T-helper 17 cell (primary cell): ENCODE measurements around the gene LMF1. TPM values are rescaled to one million over a fixed set of nuclear protein-coding genes. Genes with fewer than 3 reads are reported as not detected.

Source experiments
- ATAC-seq: fragments of 150-1000 bp; cut with Tn5 transposase; 2 replicates; pipeline ENCODE4 v1.10.0; 2021; ENCODE audit warnings: mild to moderate bottlenecking, moderate library complexity
- DNase-seq, 3 donors: peaks; one replicate each; pipeline versions ENCODE4 v3.0.0 to v3.0.0-alpha.2; 2020 to 2021
- H3K9me3 ChIP-seq: one replicate; pipeline ENCODE4 v1.7.0; 2013; ENCODE audit warnings: low read length, mild to moderate bottlenecking; ENCODE audit not compliant: control insufficient read depth, poor library complexity, severe bottlenecking
- H3K27ac Mint-ChIP-seq: one replicate; pipeline ENCODE4 v1.8.0; 2022; ENCODE audit warnings: mild to moderate bottlenecking, moderate library complexity, mixed read lengths
- H3K27me3 Mint-ChIP-seq: one replicate; pipeline ENCODE4 v1.8.0; 2022; ENCODE audit warnings: mixed read lengths
- H3K36me3 Mint-ChIP-seq: one replicate; pipeline ENCODE4 v1.8.0; 2022; ENCODE audit warnings: low read depth, mixed read lengths
- H3K4me1 Mint-ChIP-seq: one replicate; pipeline ENCODE4 v1.8.0; 2022; ENCODE audit warnings: mild to moderate bottlenecking, mixed read lengths
- H3K4me3 Mint-ChIP-seq: one replicate; pipeline ENCODE4 v1.8.0; 2022; ENCODE audit warnings: mild to moderate bottlenecking, moderate library complexity, mixed read lengths
- total RNA-seq, 4 donors: library from RNA in 2 of 4; stranded (reverse) in 2 of 4; gene quantifications; one replicate each; pipeline ENCODE4 v1.2.3 and lab custom pipeline; 2022 to 2026

Gene LMF1
- total RNA-seq, 2 donors from 2014 or later = 44.4 to 45.6 TPM

GRCh38 chr16:938752-939151, 32.0 kb downstream of the LMF1 start:
- no peaks in the 10 kb centered on the region for H3K9me3 ChIP-seq
- peaks cover 4% of the 10 kb centered on the region for H3K36me3 Mint-ChIP-seq
- no peak for ATAC-seq
- H3K27ac Mint-ChIP-seq = no peak overlapping the region
- no peaks in the 10 kb centered on the region for H3K27me3 Mint-ChIP-seq
- no peak overlapping the region for H3K4me3 Mint-ChIP-seq
- peaks cover 4% of the 10 kb centered on the region for H3K4me1 Mint-ChIP-seq
- DNase-seq = no peak

- peaks cover 4% of the 10 kb centered on the region for H3K4me1 Mint-ChIP-seq
- no peak overlapping the region for H3K4me3 Mint-ChIP-seq
- no peak for DNase-seq
- H3K9me3 ChIP-seq = no peaks in the 10 kb centered on the region
- peaks cover 2% of the 10 kb centered on the region for H3K36me3 Mint-ChIP-seq
- H3K27me3 Mint-ChIP-seq = no peaks in the 10 kb centered on the region
- no peak overlapping the region for H3K27ac Mint-ChIP-seq
- no peak for ATAC-seq
Observed at GRCh38 chr16:938136-938535, 32.6 kb downstream of the LMF1 start.

- peaks cover 6% of the 10 kb centered on the region for H3K4me1 Mint-ChIP-seq
- no peaks in the 10 kb centered on the region for H3K27me3 Mint-ChIP-seq
- no peak overlapping the region for H3K27ac Mint-ChIP-seq
- peaks cover 2% of the 10 kb centered on the region for H3K36me3 Mint-ChIP-seq
- H3K9me3 ChIP-seq = no peaks in the 10 kb centered on the region
- ATAC-seq = no peak
- no peak for DNase-seq
- H3K4me3 Mint-ChIP-seq = no peak overlapping the region
Observed at GRCh38 chr16:937723-938122, 33.1 kb downstream of the LMF1 start.

GRCh38 chr16:937311-937710, 33.5 kb downstream of the LMF1 start:
- ATAC-seq (no peak), DNase-seq (no peak)
- no peaks in the 10 kb centered on the region for H3K9me3 ChIP-seq
- peaks cover 6% of the 10 kb centered on the region for H3K4me1 Mint-ChIP-seq
- peaks cover 2% of the 10 kb centered on the region for H3K36me3 Mint-ChIP-seq
- H3K27me3 Mint-ChIP-seq = no peaks in the 10 kb centered on the region
- H3K27ac Mint-ChIP-seq = no peak overlapping the region
- no peak overlapping the region for H3K4me3 Mint-ChIP-seq

GRCh38 chr16:935684-936083, 35.1 kb downstream of the LMF1 start:
- Mint-ChIP-seq H3K27me3 (no peaks in the 10 kb centered on the region), H3K4me3 (peak overlapping the region; percentile 25), H3K36me3 (peaks cover 2% of the 10 kb centered on the region), H3K4me1 (peaks cover 6% of the 10 kb centered on the region), H3K27ac (peak overlapping the region; percentile 24)
- DNase-seq (no peak), ATAC-seq (no peak)
- H3K9me3 ChIP-seq = no peaks in the 10 kb centered on the region

GRCh38 chr16:934178-934577, 36.6 kb downstream of the LMF1 start:
- no peaks in the 10 kb centered on the region for H3K9me3 ChIP-seq
- ATAC-seq = no peak
- Mint-ChIP-seq H3K4me1 (peaks cover 6% of the 10 kb centered on the region), H3K36me3 (no peaks in the 10 kb centered on the region), H3K4me3 (no peak overlapping the region), H3K27me3 (no peaks in the 10 kb centered on the region), H3K27ac (peak overlapping the region; percentile 37)
- no peak for DNase-seq

- no peak for DNase-seq
- Mint-ChIP-seq H3K27ac (peak overlapping the region; percentile 37), H3K36me3 (no peaks in the 10 kb centered on the region), H3K27me3 (no peaks in the 10 kb centered on the region), H3K4me3 (no peak overlapping the region), H3K4me1 (peaks cover 2% of the 10 kb centered on the region)
- no peak for ATAC-seq
- no peaks in the 10 kb centered on the region for H3K9me3 ChIP-seq
Observed at GRCh38 chr16:933581-933980, 37.2 kb downstream of the LMF1 start.

- Mint-ChIP-seq H3K4me1 (peaks cover 2% of the 10 kb centered on the region), H3K4me3 (no peak overlapping the region), H3K36me3 (no peaks in the 10 kb centered on the region), H3K27ac (peak overlapping the region; percentile 37), H3K27me3 (no peaks in the 10 kb centered on the region)
- H3K9me3 ChIP-seq = no peaks in the 10 kb centered on the region
- ATAC-seq (no peak), DNase-seq (no peak)
Observed at GRCh38 chr16:932831-933330, 37.9 kb downstream of the LMF1 start.

- Mint-ChIP-seq H3K36me3 (no peaks in the 10 kb centered on the region), H3K4me3 (no peak overlapping the region), H3K4me1 (peaks cover 2% of the 10 kb centered on the region), H3K27me3 (no peaks in the 10 kb centered on the region), H3K27ac (no peak overlapping the region)
- ATAC-seq (no peak), DNase-seq (no peak)
- H3K9me3 ChIP-seq = no peaks in the 10 kb centered on the region
Observed at GRCh38 chr16:931626-932500, 38.9 kb downstream of the LMF1 start.

- H3K9me3 ChIP-seq = no peaks in the 10 kb centered on the region
- Mint-ChIP-seq H3K4me1 (peaks cover 2% of the 10 kb centered on the region), H3K4me3 (no peak overlapping the region), H3K27me3 (no peaks in the 10 kb centered on the region), H3K27ac (no peak overlapping the region), H3K36me3 (no peaks in the 10 kb centered on the region)
- no peak for ATAC-seq
- DNase-seq = no peak
Observed at GRCh38 chr16:931171-931570, 39.6 kb downstream of the LMF1 start.

- H3K4me1 Mint-ChIP-seq = peaks cover 2% of the 10 kb centered on the region
- H3K36me3 Mint-ChIP-seq = no peaks in the 10 kb centered on the region
- H3K27ac Mint-ChIP-seq = no peak overlapping the region
- H3K4me3 Mint-ChIP-seq = no peak overlapping the region
- no peaks in the 10 kb centered on the region for H3K9me3 ChIP-seq
- no peak for ATAC-seq
- H3K27me3 Mint-ChIP-seq = no peaks in the 10 kb centered on the region
- no peak for DNase-seq
Observed at GRCh38 chr16:930511-930910, 40.3 kb downstream of the LMF1 start.

- no peak for ATAC-seq
Observed at GRCh38 chr16:930076-930475, 40.7 kb downstream of the LMF1 start.

GRCh38 chr16:929227-930073, 41.3 kb downstream of the LMF1 start:
- H3K27ac Mint-ChIP-seq = no peak overlapping the region
- no peaks in the 10 kb centered on the region for H3K27me3 Mint-ChIP-seq
- H3K9me3 ChIP-seq = no peaks in the 10 kb centered on the region
- DNase-seq = no peak
- H3K4me1 Mint-ChIP-seq = peaks cover 5% of the 10 kb centered on the region
- no peaks in the 10 kb centered on the region for H3K36me3 Mint-ChIP-seq
- H3K4me3 Mint-ChIP-seq = no peak overlapping the region
- no peak for ATAC-seq

More at GRCh38 chr16:930076-930475, 40.7 kb downstream of the LMF1 start:
- H3K4me3 Mint-ChIP-seq = no peak overlapping the region
- H3K36me3 Mint-ChIP-seq = no peaks in the 10 kb centered on the region
- H3K27me3 Mint-ChIP-seq = no peaks in the 10 kb centered on the region
- no peak for DNase-seq
- no peak overlapping the region for H3K27ac Mint-ChIP-seq
- H3K9me3 ChIP-seq = no peaks in the 10 kb centered on the region
- peaks cover 2% of the 10 kb centered on the region for H3K4me1 Mint-ChIP-seq
